Measurements from ENCODE around the gene ZNF480.
"Not testable (repeated sequence)": the region's sequence is repeated elsewhere in the genome, so short reads cannot be mapped to it uniquely, and the experiment has no call there.

ZNF480 gene

DNA sequence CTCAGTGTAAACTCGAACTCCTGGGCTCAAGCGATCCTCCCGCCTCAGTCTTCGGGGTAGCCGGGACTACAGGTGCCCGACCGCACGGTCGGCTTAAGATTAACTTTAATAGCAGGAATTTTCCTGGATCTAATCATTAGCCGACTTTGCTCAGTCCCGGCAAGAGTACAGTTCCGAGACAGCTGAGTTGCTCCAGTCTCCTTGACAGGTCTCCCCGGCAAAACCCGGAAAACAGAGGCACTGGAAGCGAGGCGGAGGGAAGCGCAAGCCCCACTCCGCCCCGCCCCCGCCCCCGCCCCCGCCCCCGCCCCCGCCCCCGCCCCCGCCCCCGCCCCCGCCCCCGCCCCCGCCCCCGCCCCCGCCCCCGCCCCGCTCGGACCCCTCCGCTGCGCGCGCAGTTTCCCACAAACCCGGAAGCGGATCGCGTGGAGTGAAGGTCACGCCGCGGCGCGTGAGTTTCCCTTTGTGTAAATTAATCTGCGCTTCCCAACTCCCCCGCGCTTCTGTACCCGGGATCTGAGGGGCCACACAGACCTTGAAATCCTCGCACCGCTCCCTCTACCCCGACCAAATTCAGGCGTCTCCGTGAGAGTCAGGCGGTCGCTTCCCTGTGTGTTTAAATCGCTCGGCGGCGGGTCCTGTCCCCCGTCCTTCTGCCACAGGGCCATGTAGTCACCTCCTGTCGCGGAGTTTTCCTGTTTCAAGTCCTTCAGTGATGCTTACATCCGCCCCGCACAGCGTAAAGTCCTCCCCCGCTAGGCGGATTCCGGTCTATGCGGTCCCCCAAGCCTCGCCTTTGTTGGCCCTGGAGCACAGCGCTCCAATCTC is at the start of gene ZNF480:
TSS of gene ZNF480 (plus strand) at position 397 of the 828 bp plus-strand sequence. CDS start 3,244 bp downstream, outside the sequence.
- peak; percentile 67 for DNase-seq

DNA sequence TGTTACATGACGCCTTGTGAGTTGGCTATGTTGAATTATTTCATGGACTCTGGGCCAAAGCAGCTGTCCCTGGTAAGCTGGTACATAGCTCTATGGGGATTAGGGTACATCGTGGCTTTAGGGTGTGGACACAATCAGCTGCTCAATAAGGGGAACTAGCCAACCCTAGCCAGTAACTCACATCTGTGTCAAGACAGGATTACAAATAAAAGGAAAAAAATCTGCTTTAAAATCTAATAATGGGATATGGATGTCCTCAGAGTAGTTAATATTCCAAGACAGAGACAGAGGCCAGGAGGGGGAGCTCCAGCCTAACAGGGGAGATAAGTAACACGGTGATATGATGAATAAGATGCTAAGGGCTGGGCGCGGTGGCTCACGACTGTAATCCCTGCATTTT is 48.7 kb upstream of the ZNF480 start:
- DNase-seq = no peak

DNA sequence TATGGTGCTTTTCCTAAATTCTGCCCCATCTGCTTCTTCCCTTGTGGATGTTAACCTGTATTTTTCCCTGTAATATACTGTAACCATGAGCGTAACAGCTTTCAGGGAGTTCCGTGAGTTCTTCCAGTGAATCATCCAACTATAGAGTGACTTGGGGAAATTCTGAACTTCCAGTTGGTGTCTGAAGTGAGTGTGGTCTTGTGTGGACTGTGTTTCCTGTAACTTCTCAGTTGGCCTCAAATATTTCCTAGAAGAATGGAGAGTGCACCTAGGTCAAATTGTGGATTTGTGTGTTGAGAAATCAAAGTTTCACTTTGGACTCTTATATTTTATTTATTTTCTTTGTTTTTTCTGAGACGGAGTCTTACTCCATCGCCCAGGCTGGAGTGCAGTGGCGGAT is 38.5 kb upstream of the ZNF480 start:
- no peak for DNase-seq

DNA sequence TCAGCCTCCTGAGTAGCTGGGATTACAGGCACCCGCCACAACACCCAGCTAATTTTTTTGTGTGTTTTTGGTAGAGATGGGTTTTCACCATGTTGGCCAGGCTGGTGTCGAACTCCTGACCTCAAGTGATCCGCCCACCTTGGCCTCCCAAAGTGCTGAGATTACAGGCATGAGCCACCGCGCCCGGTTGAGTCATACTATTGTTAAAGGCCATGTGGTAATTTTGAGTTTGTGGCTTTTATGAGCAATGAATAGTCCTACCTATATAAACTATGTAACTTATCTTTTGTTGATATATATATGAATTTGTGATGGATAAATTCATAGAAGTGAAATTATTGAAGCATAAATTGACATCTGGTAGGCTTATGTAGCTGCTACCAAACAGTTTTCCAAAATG is 31.4 kb upstream of the ZNF480 start:
- DNase-seq = not testable (repeated sequence)

DNA sequence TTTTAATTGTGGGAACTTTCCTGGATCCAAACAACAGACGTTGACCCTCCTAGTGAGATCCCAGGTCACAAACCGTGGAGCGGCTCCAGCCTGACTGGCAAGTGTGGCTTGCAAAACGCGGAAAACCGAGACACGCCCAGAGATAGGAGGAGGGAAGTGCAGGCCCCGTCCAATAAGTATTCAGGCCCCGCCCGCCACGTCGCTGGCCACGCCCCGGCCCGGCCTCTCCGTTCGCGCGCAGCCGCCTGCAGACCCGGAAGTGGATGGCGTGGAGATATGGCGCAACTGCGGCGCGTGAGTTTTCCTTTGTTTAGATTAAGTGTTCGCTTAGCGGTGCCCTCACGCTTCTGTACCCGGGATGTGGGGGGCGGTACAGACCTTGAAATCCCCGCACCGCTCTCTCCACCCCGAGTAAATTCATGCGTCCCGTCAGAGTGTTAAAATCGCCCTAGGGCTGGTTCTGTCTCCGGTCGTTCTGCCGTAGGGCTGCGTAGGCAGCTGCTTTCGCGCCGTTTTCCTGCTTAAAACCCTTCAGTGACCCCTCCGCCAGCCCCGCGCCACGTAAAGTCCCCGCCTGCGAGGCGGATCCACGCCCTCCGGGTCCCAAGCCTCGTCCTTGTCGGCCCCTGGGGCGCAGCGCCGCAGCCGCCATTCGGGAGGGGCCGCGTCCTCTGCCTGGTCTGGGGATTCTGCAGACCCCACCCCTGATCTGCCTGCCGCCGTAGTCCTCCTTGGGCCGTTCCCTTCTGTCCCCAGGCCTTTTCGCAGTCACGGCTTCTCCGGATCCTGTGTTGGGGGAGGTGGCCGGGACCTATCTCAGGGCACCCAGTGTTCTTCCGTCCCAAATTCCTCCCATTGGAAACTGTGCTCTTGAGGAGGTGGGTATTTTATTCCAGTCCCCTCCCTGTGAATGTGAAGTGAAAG is 27.4 kb upstream of the ZNF480 start, which contains the start of gene ZNF766:
TSS of gene ZNF766 (plus strand) at position 250 of the 924 bp plus-strand sequence. CDS start at position 277, 27 bp downstream.
- DNase-seq = peak; percentile 95

DNA sequence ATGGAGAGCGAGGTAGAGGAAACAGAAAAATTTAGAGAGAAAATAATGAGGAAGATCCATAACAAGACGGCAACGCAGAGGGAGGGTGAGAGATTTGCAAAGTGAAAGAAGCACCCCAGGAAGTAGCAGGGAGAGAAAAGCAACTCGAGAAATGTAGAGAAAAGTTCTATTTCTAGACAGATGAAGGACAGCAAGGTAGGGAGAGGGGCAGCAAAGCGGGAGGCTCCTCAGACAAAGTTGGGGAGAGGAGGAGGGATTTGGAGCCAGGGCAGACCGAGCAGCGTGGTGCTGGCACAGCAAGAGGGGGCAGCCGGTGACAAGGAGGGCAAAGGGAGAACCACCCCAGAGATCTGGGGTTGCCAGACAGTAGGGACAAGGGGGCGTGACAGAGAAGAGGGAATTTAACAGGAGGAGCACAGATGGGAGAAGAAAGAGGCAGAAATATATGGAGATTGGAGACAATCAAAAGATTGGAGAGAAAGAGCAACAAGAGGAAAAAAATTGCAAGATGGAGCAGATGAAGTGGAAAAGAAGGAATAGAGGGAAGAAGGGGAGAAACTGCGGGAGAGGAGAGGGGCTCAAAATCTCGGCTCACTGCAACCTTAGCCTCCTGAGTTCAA is 26.6 kb upstream of the ZNF480 start:
- DNase-seq = peak; percentile 36

DNA sequence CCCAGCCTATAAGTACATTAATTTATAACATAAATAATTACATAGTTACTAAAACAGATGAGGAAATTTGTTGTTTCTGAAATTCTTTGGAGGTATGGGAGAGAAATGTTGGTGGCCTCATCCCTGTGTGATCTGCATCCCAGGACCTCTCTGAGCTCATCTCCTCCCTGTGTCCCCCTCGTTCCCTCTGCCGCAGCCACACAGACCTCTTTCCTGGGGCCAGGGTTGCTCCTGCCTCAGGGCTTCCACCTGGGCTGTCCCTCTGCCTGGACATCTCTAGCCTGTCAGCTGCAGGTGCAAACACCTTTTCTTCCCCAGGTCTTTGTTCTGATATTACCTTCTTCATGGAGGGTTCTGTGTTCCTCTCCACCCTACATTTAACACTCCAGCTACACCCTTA is 23.7 kb upstream of the ZNF480 start:
- DNase-seq = no peak

DNA sequence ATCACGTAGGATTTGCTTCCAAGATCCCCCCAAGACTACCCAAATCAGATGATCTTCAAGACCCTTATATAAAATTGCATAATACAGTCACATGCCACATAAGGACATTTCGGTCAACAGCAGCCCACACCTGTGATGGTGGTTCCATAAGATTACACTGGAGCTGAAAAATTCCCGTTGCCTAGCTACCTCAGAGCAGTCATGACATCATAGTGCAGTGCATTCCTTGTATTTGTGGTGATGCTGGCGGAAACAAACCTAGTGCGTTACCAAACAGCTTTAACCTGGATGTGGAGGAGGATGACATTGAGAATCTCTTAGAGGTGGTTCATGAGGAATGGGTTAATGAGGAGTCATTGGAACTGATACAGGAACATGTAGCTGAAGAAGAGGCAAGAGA is 22.8 kb upstream of the ZNF480 start:
- DNase-seq = no peak

DNA sequence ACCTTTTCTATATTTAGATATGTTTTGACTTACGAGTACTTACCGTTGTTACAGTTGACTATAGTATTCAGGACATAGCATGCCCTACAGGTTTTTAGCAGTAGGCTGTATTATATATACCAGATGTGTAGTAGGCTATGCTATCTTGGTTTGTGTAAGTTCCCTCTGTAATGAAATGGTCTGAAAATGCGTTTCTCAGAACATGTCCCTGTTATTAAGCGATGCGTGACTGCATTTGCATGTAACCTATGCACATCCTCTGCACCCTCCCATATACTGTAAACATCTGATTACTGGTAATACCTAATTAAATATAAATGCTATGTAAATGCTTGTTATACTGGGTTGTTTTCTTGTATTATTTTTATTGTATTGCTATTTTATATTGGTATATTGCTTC is 21.0 kb upstream of the ZNF480 start:
- no peak for DNase-seq

DNA sequence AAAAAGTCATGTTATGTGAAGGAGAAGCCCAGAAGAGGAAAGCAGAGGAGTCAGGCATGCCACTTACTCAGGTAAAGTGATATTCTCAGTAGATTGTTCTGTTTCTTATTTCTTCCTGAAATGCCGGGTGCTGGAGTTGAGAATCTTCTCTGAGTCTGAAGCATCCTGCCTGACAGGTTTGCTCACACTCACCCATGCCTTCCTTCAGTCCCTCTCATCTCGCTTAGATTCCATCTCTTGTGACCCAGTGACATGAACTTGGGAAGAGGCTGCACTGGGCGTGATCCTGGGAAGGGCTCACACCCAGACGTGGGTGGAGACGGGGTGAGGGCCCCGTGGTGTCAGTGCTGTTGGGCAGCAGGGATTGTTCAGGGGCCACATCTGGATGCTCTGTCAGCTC is 19.5 kb upstream of the ZNF480 start:
- DNase-seq = no peak

DNA sequence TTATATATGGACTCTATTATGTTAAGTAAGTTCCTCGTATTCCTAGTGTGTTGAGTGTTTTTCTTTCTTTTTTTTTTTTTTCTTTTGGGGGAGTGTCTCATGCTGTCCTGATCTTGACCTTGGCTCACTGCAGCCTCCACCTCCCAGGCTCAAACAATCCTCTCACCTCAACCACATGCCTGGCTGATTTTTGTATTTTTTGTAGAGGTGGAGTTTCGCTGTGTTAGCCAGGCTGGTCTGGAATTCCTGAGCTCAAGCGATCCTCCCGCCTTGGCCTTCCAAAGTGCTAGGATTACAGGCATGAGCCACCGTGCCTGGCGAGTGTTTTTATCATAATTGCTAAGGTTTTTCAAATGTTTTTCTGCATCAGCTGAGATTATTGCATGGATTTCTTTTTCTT is 10.7 kb upstream of the ZNF480 start:
- DNase-seq = no peak

DNA sequence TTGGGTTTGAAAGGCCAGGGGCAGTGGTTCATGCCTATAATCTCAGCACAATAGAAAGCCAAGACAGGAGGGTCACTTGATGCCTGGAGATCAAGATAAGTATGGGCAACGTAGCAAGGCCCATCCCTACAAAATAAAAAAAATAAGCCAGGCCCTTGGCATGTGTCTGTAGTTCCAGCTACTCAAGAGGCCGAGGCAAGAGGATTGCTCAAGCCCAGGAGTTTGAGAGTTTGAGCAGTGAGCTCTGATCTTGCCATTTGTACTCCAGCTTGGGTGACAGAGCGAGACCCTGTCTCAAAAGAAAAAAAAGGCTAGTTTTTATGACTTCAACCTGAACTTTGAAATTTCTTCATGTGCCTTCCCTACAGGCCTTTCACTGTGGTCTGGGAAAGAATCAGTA is 5.2 kb upstream of the ZNF480 start:
- DNase-seq = no peak

DNA sequence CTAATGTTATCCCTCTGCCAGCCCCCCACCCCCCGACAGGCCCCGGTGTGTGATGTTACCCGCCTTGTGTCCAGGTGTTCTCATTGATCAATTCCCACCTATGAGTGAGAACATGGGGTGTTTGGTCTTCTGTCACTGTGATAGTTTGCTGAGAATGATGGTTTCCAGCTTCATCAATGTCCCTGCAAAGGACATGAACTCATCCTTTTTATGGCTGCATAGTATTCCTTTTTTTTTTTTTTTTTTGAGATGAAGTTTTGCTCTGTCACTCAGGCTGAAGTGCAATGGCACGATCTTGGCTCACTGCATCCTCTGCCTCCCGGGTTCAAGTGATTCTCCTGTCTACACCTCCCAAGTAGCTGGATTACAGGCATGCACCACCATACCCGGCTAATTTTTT is 4.0 kb upstream of the ZNF480 start:
- not testable (repeated sequence) for DNase-seq

DNA sequence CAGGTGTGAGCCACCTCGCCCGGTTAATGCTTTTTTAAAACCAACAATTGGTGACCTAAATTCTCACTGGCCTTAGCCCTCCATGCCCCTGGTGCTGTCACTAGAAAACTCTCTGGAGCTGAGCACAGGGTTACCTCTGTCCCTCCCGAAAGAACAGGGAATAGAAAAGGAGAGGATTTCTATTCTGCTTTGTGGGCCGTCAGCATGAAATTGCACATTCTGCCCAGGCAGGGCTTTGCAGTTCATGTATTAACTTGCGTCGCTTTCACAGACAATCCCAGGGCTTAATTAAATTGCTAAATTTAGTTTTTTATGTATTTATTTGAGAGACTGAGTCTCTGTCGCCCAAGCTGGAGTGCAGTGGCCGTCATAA is 583 bp upstream of the ZNF480 start:
- DNase-seq = no peak

DNA sequence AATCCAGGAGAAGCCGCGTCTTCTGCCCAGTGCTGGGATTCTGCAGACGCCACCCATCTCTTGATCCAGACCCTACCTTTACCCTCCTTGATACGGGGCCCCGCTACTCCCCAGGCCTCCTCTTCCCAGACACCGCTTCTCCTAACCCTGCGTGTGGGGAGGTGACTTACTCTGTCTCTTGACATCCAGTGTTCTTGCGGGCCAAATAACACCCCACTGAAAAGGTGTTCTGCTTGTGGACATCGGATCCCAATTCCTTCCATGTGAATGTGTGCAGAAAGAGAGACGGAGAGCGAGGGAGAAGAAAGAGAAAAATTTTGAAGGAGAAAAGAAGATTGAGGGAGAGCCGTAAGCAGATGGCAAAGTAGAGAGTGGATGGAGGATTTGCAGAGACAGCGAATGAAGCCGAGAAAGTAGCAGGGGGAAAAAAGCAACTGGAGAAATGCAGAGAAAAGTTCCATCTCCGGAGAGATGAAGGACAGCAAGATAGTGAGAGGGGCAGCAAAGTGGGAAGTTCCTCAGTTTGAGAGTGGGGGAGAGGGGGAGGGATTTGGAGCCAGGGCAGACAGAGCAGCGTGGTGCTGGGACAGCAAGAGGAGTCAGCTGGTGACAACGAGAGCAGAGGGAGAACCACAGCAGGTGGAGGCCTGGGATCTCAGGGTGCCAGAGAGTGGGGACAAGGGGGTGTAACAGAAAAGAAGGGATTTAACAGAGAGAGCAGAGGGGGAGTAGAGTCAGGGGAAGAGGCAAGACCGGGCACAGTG is 814 bp downstream of the ZNF480 start:
- DNase-seq = no peak

DNA sequence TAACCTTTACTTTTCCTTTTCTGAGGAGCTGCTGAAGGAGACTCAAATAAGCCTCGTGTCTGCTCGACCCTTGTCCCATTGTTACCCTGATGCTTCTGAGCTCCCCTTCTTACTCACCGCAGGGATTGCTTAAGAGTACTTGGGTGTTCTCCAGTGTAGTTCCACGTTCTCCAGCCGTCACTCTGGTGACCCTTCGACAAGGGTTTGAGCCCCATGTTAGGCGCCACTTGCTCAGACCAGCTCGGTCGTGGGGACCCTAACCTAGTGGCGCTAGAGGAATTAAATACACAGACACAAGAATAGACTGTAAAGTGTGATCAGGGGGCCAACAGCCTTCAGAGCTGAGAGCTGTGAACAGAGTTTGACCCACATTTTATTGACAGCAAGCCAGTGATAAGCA is 10.3 kb downstream of the ZNF480 start:
- DNase-seq = no peak

DNA sequence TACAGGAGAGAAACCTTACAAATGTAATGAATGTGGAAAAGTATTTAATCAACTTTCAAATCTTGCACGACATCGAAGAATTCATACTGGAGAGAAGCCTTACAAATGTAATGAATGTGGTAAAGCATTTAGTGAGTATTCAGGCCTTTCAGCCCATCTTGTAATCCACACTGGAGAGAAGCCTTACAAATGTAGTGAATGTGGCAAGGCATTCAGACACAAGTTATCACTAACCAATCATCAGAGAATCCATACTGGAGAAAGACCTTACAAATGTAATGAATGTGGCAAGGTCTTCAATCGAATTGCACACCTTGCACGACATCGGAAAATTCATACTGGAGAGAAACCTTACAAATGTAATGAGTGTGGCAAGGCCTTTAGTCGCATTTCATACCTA is 25.5 kb downstream of the ZNF480 start:
- DNase-seq = no peak

DNA sequence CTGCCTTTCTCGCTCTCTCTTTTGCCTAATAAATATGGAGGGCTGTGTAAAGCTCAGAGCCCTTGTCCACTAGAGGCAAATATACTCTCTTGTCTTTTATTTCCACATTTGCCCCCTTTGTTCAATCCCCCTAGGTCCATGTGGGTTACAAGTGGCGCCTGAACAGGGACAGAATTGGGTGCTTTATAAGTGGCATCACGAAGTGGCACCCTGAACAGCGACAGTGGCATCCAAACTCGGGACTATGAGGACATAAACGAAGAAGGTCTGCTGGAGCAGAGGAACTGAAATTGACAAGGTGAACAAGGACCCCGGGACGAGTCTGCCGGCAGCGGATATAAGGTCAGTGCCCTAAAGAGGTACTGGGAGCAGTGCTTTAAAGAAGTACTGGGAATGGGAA is 34.8 kb downstream of the ZNF480 start:
- no peak for DNase-seq

DNA sequence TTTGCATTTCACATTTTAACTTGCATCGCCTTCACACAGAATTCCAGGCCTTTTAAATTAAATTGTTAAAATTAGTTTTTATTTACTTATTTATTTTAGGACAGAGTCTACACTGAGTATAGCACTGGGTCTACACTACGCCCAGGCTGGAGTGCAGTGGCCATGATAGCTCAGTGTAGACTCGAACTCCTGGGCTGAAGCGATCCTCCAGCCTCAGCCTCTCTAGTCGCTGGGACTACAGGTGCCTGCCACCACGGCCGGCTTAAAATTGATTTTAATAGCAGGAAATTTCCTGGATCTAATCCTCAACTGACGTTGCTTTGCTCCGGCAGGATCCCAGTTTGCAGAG is 38.8 kb downstream of the ZNF480 start:
- DNase-seq = no peak

DNA sequence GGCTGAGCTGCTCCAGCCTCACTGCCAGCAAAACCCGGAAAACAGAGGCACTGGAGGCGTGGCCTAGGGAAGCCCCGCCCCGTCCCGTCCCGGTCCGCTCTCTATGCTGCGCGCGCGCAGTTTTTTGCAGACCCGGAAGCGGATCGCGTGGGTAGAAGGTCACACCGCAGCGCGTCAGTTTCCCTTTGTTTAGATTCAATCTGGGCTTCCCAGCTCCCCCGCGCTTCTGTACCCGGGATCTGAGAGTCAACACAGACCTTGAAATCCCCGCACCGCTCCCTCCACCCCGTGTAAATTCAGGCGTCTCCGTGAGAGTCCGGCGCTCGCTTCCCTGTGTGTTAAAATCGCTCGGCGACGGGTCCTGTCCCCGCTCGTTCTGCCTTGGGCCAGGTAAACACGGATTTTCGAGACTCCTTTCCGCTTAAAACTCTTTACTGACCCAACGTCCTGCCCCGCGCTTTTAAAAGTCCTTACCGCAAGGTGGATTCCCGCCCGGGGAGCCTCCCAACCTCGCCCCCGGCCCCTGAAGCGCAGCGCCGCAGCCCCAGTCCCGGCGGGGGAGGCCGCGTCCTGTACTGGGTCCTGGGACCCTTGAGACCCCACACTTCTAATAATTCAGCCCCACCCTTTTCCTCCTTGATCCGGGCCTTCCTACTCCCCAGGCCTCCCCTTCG is 39.3 kb downstream of the ZNF480 start, which contains the start of gene ZNF610:
TSS of gene ZNF610 (plus strand) at position 127 of the 674 bp plus-strand sequence. CDS start 12,930 bp downstream, outside the sequence.
- DNase-seq = peak; percentile 76

DNA sequence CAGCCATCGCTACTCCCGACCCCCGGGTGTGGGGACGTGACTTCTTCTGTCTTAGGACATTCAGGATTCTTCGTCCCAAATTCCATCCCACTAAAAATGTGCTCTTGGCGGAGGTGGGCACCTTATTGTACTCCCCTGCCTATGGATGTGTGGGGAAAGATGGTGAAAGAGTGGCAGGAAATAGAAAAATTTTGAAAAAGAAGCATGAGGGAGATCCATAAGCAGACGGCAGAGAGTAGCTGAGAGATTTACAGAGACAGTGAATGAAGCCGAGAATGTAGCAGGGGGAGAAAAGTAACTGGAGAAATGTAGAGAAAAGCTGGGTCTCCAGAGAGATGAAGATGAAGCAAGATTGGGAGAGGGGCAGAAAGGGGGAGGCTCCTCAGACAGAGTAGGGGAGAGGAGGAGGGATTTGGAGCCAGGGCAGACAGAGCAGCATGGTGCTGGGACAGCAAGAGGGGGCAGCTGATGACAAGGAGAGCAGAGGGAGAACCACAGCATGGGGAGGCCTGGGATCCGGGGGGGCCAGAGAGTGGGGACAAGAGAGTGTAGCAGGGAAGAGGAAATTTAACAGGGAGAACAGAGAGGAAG is 39.9 kb downstream of the ZNF480 start:
- no peak for DNase-seq

DNA sequence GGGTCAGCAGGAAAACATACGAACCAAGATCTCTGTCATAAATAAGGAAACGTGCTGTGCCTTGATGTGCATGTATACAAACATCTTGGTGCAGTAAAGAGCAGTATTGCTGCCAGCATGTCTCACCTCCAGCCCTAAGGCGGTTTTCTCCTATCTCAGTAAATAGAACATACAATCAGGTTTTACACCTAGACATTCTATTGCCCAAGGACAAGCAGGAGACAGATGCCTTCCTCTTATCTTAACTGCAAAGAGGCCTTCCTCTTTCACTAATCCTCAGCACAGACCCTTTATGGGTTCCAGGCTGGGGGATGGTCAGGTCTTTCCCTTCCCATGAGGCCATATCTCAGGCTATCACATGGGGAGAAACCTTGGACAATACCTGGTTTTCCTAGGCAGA is 42.1 kb downstream of the ZNF480 start:
- DNase-seq = not testable (repeated sequence)

Data from HCEC 1CT (cell line).